ENCODE data around the gene NEK2.
"Not testable (repeated sequence)": the region's sequence is repeated elsewhere in the genome, so short reads cannot be mapped to it uniquely, and the experiment has no call there.

NEK2 gene

DNA sequence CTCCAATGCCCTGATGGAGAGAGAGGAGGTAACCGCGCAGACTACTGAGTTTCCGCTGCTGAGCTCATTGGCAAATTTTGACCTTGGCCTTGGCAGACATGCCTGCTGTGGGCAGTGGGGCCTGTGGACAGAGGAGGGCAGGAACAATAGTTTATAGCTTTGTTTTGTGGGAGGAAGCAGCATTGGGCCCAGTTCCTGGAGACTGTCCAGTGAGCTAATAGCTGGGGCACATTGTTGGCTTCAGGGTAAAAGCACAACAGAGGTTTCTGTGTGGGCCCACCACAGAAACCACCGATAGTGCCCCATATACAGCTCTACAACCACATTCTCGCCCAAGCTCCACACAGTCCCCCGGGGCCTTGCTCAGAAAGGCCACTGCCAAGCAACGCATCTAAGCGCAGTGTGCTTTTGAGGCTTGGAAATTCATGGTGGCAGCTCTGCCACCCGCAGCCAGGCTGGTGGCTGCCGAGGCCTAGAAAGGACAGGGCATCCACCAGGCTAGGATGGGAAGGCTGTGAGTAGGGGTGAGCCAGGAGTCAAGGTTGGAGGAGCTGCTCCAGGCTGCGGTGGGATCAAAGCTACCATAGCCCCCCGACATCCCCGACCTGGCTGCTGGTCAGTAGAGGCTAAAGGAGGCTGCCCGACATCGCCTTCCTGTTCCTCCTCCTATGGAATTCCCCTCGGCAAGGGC is 43.2 kb downstream of the NEK2 start:
- no peak for DNase-seq

DNA sequence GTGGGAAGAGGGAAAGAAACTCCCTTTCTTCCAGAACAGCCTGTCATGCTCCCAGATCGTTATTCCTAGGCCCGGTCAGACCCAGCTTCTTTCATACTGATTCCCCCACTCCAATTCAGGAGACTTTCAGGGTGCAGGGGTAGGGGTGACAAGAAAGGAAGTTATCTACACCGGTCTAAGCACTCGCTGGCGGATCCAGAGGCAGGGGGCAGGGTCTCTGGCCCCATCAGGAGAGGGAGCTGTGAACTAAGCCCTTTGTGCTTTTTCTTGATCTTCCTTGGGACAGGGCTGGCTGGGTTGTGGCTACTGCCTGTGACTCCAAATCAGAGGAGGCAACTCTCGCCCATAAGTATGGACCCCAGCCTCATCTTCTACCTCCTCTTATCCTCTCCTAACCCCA is 44.3 kb downstream of the NEK2 start:
- no peak for DNase-seq

DNA sequence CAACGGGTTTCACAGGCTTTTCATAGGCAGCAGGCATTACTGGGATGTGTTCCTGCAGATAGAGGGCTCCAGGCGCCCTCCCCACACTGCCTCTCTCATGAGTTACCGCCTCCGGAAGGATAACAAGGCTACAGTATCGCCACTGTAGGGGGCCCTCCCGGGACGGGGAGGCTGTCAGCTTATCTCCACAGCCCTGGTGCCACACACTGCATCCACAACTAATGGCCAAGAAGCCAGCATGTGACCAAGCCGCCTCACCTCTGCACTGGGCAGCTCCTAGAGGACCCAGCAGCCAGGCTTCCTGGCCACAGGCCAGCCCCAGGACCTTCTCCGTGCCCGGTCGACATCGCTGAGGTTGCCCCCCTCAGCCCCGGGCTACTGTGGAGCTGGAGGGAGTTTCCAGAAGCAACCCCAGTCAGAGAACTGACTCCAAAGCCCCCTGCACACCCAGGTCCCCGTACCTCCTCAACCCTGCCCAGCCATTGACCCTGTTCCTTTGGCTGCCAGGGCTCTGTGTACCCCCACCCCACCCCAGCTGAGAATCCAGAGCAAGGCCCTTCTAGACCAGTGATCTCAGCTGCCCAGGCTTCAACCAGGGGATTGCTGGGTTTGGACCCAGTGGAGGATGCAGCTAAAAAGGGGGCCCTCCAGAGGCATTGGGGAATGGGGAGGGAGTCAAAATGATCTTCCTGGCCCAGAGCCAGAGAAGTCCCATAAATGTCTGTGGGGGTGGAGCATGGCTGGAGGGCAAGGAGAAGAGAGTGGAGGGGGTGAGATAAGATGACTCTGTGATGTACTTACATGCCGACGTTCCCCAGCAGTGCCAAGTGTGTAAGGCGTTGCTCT is 45.0 kb downstream of the NEK2 start:
- DNase-seq: no peak

DNA sequence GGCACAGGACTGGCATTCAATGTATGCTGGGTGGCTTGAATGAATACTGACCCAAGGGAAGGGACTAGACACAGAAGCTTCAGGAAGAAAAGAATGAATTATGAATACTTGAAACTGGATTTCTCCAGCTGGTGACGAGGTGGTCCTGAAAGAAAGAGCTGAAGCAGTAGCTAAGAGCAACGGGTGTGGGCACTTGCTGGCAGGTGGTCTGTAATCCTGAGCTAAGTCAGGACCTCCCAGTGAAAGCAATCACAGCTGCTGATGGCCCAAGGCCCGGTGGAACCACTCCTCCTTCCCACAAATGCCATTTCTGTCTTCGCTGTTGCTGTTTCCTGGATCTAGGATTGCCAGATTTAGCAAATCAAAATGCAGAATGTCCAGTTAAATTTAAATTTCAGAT is 47.0 kb downstream of the NEK2 start:
- DNase-seq: no peak

DNA sequence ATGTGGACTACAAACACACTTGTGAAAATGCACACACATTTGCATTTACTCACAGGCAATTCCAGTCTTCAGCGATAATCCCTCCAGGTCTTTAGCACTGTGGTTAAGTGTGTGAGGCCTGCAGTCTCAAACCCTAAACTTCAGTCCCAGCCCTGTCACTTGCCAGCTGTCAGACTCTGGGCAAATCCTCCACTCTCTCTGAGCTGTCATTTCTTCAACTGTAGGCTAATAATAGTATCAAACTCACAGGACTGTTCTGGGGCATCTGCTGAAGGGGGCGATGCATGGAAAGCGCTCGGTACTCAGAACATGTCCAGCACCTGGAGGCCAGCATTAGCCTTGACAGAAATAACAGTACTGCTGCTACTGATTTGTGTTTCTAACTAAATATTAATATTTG is 48.2 kb downstream of the NEK2 start:
- DNase-seq: no peak

GRCh38 chr1:211625866-211626265 is 49.6 kb downstream of the NEK2 start:
- DNase-seq: not testable (repeated sequence)

DNA sequence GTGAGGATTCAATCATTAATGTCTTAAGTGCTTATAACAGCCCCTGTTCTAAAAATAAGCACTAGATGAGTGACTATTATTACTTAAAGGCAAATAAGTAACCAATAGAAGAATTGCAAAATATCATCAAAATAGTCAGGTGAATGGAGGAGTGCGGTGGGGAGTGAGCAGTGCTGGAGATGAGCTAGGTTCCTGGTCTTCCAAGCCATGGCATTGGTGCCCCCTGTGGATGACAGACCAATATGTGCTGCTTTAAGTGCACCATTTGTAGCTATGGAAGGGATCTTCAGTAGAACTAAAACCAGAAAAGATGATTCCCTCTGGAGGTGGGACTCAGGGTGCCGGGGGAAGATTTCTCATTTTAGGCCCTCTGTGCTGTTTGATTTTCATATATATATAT is 50.4 kb downstream of the NEK2 start:
- DNase-seq: no peak

- peak; percentile 10 for DNase-seq
Measured at GRCh38 chr1:211623515-211623914, 51.9 kb downstream of the NEK2 start.

GRCh38 chr1:211621447-211622198 is 53.8 kb downstream of the NEK2 start:
- DNase-seq: no peak

GRCh38 chr1:211620097-211620496 is 55.3 kb downstream of the NEK2 start:
- no peak for DNase-seq

- DNase-seq: no peak
Measured at GRCh38 chr1:211619033-211619996, 56.1 kb downstream of the NEK2 start.

DNA sequence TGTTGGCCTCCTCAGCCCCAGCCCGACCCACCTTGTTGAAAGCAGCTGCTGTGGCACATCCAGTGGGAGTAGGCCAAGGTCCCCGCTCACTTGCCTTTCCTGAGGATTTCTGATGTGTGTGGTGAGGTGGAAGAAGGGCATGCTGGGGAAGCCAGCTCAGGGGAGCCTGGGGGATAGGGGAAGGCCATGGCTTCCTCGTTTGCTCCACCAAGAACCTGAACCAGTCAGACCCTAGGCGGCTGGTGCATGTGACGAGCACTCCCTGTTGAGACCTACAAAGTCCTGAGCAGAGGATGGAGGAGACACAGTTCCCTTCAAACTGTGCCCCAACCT is 58.5 kb downstream of the NEK2 start:
- DNase-seq: no peak

GRCh38 chr1:211616231-211616964 is 59.0 kb downstream of the NEK2 start:
- DNase-seq: no peak

DNA sequence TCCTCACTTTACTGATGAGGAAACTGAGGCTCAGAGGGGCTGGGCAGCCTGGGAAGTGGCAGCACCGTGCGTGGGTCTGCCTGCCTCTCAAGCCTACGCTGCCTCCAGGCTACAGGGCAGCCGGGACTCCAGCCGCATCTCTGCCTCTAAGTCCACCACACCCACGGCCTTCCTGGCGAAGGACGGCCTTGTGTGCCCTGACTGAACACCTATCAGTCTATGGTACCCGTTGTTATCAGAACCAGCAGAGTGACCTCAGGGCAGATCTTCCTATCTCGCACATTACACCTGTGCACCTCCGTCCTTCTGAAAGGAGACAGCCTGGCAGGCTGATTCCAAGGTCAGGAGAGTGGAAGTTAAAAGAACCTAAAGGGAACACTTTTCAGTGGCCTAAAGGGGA is 60.8 kb downstream of the NEK2 start:
- DNase-seq: no peak

GRCh38 chr1:211613951-211614350 is 61.5 kb downstream of the NEK2 start:
- DNase-seq: no peak

DNA sequence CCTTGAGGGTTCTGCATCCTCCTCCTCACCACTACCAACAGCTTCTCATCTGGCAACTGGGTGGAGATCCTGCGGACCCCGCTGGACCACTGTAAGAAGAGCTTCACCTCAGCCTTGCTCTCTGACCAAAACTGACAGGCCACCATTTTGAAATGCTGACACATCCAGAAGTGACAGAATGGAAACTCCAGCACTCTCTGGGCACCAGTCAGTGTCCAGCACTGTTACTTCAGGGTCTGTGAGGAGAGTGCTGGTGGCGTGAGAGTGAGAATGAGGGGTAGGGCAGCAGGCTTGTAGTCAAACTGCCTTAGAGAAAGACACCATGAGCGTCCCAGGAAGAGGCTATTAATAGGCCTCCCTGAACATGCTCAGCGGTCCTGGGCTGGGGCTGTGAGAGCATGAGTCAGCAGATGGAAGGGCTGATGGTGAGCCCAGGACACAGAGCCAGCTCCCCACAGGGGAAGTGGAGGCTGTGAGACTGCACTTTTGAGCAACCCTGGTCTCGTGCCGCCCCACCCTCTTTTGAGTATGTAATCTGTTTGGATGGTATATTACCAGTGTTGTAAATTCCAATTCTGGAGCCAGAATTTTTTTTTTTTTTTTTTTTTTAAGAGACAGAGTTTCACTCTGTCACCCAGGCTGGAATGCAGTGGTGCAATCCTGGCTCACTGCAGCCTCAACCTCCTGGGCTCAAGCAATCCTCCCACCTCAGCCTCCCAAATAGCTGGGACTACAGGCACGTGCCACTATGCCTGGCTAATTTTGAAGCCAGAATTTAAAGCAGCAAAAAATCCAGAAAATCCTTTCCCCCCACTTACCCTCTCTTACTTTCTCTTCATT is 62.1 kb downstream of the NEK2 start:
- peak; percentile 26 for DNase-seq

GRCh38 chr1:211612786-211613107 is 62.7 kb downstream of the NEK2 start:
- no peak for DNase-seq
